Fibroblast of pulmonary artery (primary cell): ENCODE measurements around the gene CCR5.
"Not testable (repeated sequence)": the region's sequence is repeated elsewhere in the genome, so short reads cannot be mapped to it uniquely, and the experiment has no call there.

Experiments used
- DNase-seq: peaks from one replicate; pipeline ENCODE4 v3.0.0-alpha.2; 2010; ENCODE audit warnings: low read depth
- H3K4me3 ChIP-seq: replicated peaks from 2 replicates; pipeline ENCODE4 v1.5.1; 2011; ENCODE audit warnings: low read depth, mild to moderate bottlenecking, control low read depth, low read length, moderate library complexity
- CTCF ChIP-seq: IDR thresholded peaks from 2 replicates; pipeline ENCODE4 v1.5.1; 2011; ENCODE audit warnings: mild to moderate bottlenecking, control low read depth, low read length, inconsistent platforms; ENCODE audit errors: missing control alignments

Gene CCR5

GRCh38 chr3:46370839-46371518 lies at the start of gene CCR5:
Gene CCR5, plus strand, starts transcription at chr3:46370946. Its CDS starts 1,957 bp downstream, at chr3:46372903.
- no peak for DNase-seq
- no peak for TF ChIP-seq CTCF
- no peak within 1 kb of the TSS for H3K4me3 ChIP-seq

GRCh38 chr3:46321461-46322104 lies 49.2 kb upstream of the CCR5 start:
- TF ChIP-seq CTCF: no peak
- no peak overlapping the region for H3K4me3 ChIP-seq
- DNase-seq: no peak

- no peak for TF ChIP-seq CTCF
- H3K4me3 ChIP-seq: no peak overlapping the region
- DNase-seq: no peak
Observed at GRCh38 chr3:46324036-46324435, 46.7 kb upstream of the CCR5 start.

- TF ChIP-seq CTCF: no peak
- H3K4me3 ChIP-seq: no peak overlapping the region
- no peak for DNase-seq
Observed at GRCh38 chr3:46325645-46326300, 45.0 kb upstream of the CCR5 start.

- DNase-seq, H3K4me3 ChIP-seq: not testable (repeated sequence)
Observed at GRCh38 chr3:46330676-46331075, 40.1 kb upstream of the CCR5 start.

- TF ChIP-seq CTCF: no peak
- no peak overlapping the region for H3K4me3 ChIP-seq
- peak; percentile 26 for DNase-seq
Observed at GRCh38 chr3:46334741-46335478, 35.8 kb upstream of the CCR5 start.

- no peak for TF ChIP-seq CTCF
- no peak for DNase-seq
- H3K4me3 ChIP-seq: no peak overlapping the region
Observed at GRCh38 chr3:46335541-46335940, 35.2 kb upstream of the CCR5 start.
